ENCODE results near the gene SARDH. TPM values are rescaled to one million over a fixed set of nuclear protein-coding genes. Genes with fewer than 3 reads are reported as not detected.

The SARDH gene
- total RNA-seq, 1 donor from 2014 or later, result 1.8 TPM

GRCh38 chr9:133680976-133681657 lies 57.0 kb downstream of the SARDH start:
- no peak for DNase-seq (ENCODE audit: low read depth)
- Histone ChIP-seq H3K27me3 (ENCODE audit: control insufficient read depth, insufficient read depth, low read length) (peaks cover 3% of the 10 kb centered on the region), H3K36me3 (ENCODE audit: control insufficient read depth, insufficient read depth, low read length) (no peaks in the 10 kb centered on the region), H3K4me3 (ENCODE audit: low read depth, low read length) (no peak overlapping the region)
- TF ChIP-seq CTCF (IDR thresholded peaks at IDR 0.05; ENCODE audit: insufficient read depth, low read length, poor library complexity, severe bottlenecking), result no peak

GRCh38 chr9:133680250-133680975 lies 57.7 kb downstream of the SARDH start:
- peaks cover 3% of the 10 kb centered on the region for H3K27me3 ChIP-seq (ENCODE audit: control insufficient read depth, insufficient read depth, low read length)

GRCh38 chr9:133679466-133680061 lies 58.6 kb downstream of the SARDH start:
- no peak for DNase-seq (ENCODE audit: low read depth)
- no peak for TF ChIP-seq CTCF (IDR thresholded peaks at IDR 0.05; ENCODE audit: insufficient read depth, low read length, poor library complexity, severe bottlenecking)
- H3K27me3 ChIP-seq (ENCODE audit: control insufficient read depth, insufficient read depth, low read length), result peaks cover 3% of the 10 kb centered on the region
- H3K4me3 ChIP-seq (ENCODE audit: low read depth, low read length), result no peak overlapping the region
- H3K36me3 ChIP-seq (ENCODE audit: control insufficient read depth, insufficient read depth, low read length), result no peaks in the 10 kb centered on the region

More at GRCh38 chr9:133680250-133680975, 57.7 kb downstream of the SARDH start:
- Histone ChIP-seq H3K36me3 (ENCODE audit: control insufficient read depth, insufficient read depth, low read length) (no peaks in the 10 kb centered on the region), H3K4me3 (ENCODE audit: low read depth, low read length) (no peak overlapping the region)
- TF ChIP-seq CTCF (IDR thresholded peaks at IDR 0.05; ENCODE audit: insufficient read depth, low read length, poor library complexity, severe bottlenecking), result no peak
- no peak for DNase-seq (ENCODE audit: low read depth)

GRCh38 chr9:133679056-133679455 lies 59.1 kb downstream of the SARDH start:
- DNase-seq (ENCODE audit: low read depth), result no peak
- peaks cover 3% of the 10 kb centered on the region for H3K27me3 ChIP-seq (ENCODE audit: control insufficient read depth, insufficient read depth, low read length)
- H3K36me3 ChIP-seq (ENCODE audit: control insufficient read depth, insufficient read depth, low read length), result no peaks in the 10 kb centered on the region
- TF ChIP-seq CTCF (IDR thresholded peaks at IDR 0.05; ENCODE audit: insufficient read depth, low read length, poor library complexity, severe bottlenecking), result no peak
- no peak overlapping the region for H3K4me3 ChIP-seq (ENCODE audit: low read depth, low read length)

- DNase-seq (ENCODE audit: low read depth), result no peak
- Histone ChIP-seq H3K4me3 (ENCODE audit: low read depth, low read length) (no peak overlapping the region), H3K36me3 (ENCODE audit: control insufficient read depth, insufficient read depth, low read length) (no peaks in the 10 kb centered on the region), H3K27me3 (ENCODE audit: control insufficient read depth, insufficient read depth, low read length) (peaks cover 3% of the 10 kb centered on the region)
- no peak for TF ChIP-seq CTCF (IDR thresholded peaks at IDR 0.05; ENCODE audit: insufficient read depth, low read length, poor library complexity, severe bottlenecking)
These were observed 60.8 kb downstream of the SARDH start for GRCh38 chr9:133677126-133678010.

Measured in kidney epithelial cell (primary cell).